HL-60 (cell line): Measurements from ENCODE around the gene TXNDC2.
"Not testable (repeated sequence)": the region's sequence is repeated elsewhere in the genome, so short reads cannot be mapped to it uniquely, and the experiment has no call there.

Source experiments
- DNase-seq, 2 experiments: peaks; one replicate each; pipeline ENCODE4 v3.0.0-alpha.2; 2010 to 2020; ENCODE audit warnings: low read depth in 1 of 2, low spot score in 1 of 2
- H3K27ac ChIP-seq: fragments of 250-450 bp; sonication (Bioruptor Pico); replicated peaks from 2 replicates; pipeline ENCODE4 v1.5.1; 2020; ENCODE audit warnings: mild to moderate bottlenecking, moderate library complexity
- H3K27me3 ChIP-seq: fragments of 250-450 bp; sonication (Bioruptor Pico); 2 replicates; pipeline ENCODE4 v1.5.1; 2021; ENCODE audit warnings: mild to moderate bottlenecking, moderate library complexity; ENCODE audit not compliant: insufficient read depth, poor library complexity, severe bottlenecking
- H3K4me3 ChIP-seq: replicated peaks from 2 replicates; pipeline ENCODE4 v1.5.1; 2011; ENCODE audit warnings: mild to moderate bottlenecking, control low read depth, low read length; ENCODE audit not compliant: insufficient read depth
- CTCF ChIP-seq: IDR thresholded peaks from one replicate; pipeline ENCODE4 v1.5.1; 2011; ENCODE audit warnings: low read length, control low read depth, inconsistent platforms; ENCODE audit not compliant: insufficient read depth
- GABPA ChIP-seq: IDR thresholded peaks from 2 replicates; pipeline ENCODE4 v1.6.1; 2012; ENCODE audit warnings: low read depth
- POLR2AphosphoS5 ChIP-seq: IDR thresholded peaks from 2 replicates; pipeline ENCODE4 v1.6.1; 2012; ENCODE audit warnings: low read depth
- REST ChIP-seq: IDR thresholded peaks from 2 replicates; pipeline ENCODE4 v1.6.1; 2012; ENCODE audit warnings: low read depth; ENCODE audit not compliant: insufficient replicate concordance
- SPI1 ChIP-seq: IDR thresholded peaks from 2 replicates; pipeline ENCODE4 v1.6.1; 2012; ENCODE audit warnings: low read depth, mild to moderate bottlenecking, borderline replicate concordance

The TXNDC2 gene

GRCh38 chr18:9894454-9895068, 8.8 kb downstream of the TXNDC2 start:
- no peak for TF ChIP-seq POLR2AphosphoS5
- TF ChIP-seq SPI1, result no peak
- no peak for DNase-seq
- no peak overlapping the region for H3K27ac ChIP-seq
- H3K27me3 ChIP-seq, result no peaks in the 10 kb centered on the region
- no peak overlapping the region for H3K4me3 ChIP-seq

- no peak for TF ChIP-seq GABPA
- no peak for TF ChIP-seq CTCF
- no peak for TF ChIP-seq POLR2AphosphoS5
- no peak for TF ChIP-seq REST
- TF ChIP-seq SPI1, result no peak
- H3K4me3 ChIP-seq, result no peak overlapping the region
Measured at GRCh38 chr18:9897129-9897528, 11.4 kb downstream of the TXNDC2 start.

GRCh38 chr18:9897787-9898291, 12.1 kb downstream of the TXNDC2 start:
- not testable (repeated sequence) for H3K27ac ChIP-seq, DNase-seq, H3K27me3 ChIP-seq, H3K4me3 ChIP-seq

More at GRCh38 chr18:9897129-9897528, 11.4 kb downstream of the TXNDC2 start:
- no peak for DNase-seq
- H3K27ac ChIP-seq, result no peak overlapping the region
- no peaks in the 10 kb centered on the region for H3K27me3 ChIP-seq

GRCh38 chr18:9898792-9899549, 13.2 kb downstream of the TXNDC2 start:
- no peaks in the 10 kb centered on the region for H3K27me3 ChIP-seq
- H3K4me3 ChIP-seq, result no peak overlapping the region
- H3K27ac ChIP-seq, result 0 out of 2 replicates have a peak overlapping the region, but pooled peaks have one; percentile 3
- peak; percentile 38 to 74 for DNase-seq
- TF ChIP-seq REST (no peak), SPI1 (no peak), CTCF (no peak), GABPA (no peak), POLR2AphosphoS5 (no peak)

- not testable (repeated sequence) for H3K27ac ChIP-seq, H3K4me3 ChIP-seq, H3K27me3 ChIP-seq, DNase-seq
Measured at GRCh38 chr18:9899550-9899930, 13.8 kb downstream of the TXNDC2 start.
